Pancreas (tissue), 10 donors: ENCODE measurements around the gene COA6. TPM values are rescaled to one million over a fixed set of nuclear protein-coding genes. Genes with fewer than 3 reads are reported as not detected.
"Not testable (repeated sequence)": the region's sequence is repeated elsewhere in the genome, so short reads cannot be mapped to it uniquely, and the experiment has no call there.

ENCODE experiments used
- ATAC-seq, 4 donors: fragments of 200-7000 bp; cut with Tn5 transposase; one replicate each; pipeline versions ENCODE4 v1.8.0 to v1.9.1; 2020; ENCODE audit warnings: mild to moderate bottlenecking in 4 of 4, moderate library complexity in 4 of 4
- DNase-seq, 6 donors: peaks; one replicate each; pipeline ENCODE4 v3.0.0-alpha.2; 2020
- FAIRE-seq: peaks from 2 replicates; lab custom pipeline; 2012; peaks lifted over from hg19 to GRCh38; lab: Jason Lieb, UNC
- H3K27ac ChIP-seq, 4 donors: fragments of 200-600 bp; sonication (generic); 1 replicate in 3 of 4; 2 replicates in 1 of 4; pipeline versions ENCODE4 v1.5.0 to v1.8.0; 2020
- H3K27me3 ChIP-seq, 4 donors: fragments of 200-600 bp; one replicate each; pipeline ENCODE4 v1.8.0; 2021
- H3K36me3 ChIP-seq, 3 donors: fragments of 200-600 bp; sonication (generic) in 1 of 3; one replicate each; pipeline versions ENCODE4 v1.5.0 to v1.8.0; 2020 to 2021
- H3K4me1 ChIP-seq, 3 donors: fragments of 200-600 bp; one replicate each; pipeline ENCODE4 v1.8.0; 2021
- H3K4me3 ChIP-seq, 4 donors: fragments of 200-600 bp; sonication (generic) in 2 of 4; one replicate each; pipeline versions ENCODE4 v1.5.0 to v1.8.0; 2020 to 2021
- H3K9me3 ChIP-seq, 4 donors: fragments of 200-600 bp; one replicate each; pipeline ENCODE4 v1.8.0; 2021
- CTCF ChIP-seq, 4 donors: fragments of 200-600 bp; sonication (generic) in 3 of 4; IDR thresholded peaks; one replicate each; pipeline versions ENCODE4 v1.5.0 to v1.8.0; 2021; ENCODE audit warnings: antibody characterized with exemption in 4 of 4
- WGBS, 2 donors: extraction: QIAGEN DNeasy Blood & Tissue Kit; methylation state at CpG; one replicate each; pipeline ENCODE4 v1.1.7; 2013; 5-methylcytosine and 5-hydroxymethylcytosine counted together
- intact Hi-C, 3 donors: fragments of 100-400 bp; cut with DNase I; formaldehyde crosslinking; loops; one replicate each; pipeline versions ENCODE4 v1.11.1 to v1.14.2; 2022
- polyA plus RNA-seq, 2 donors: library from polyadenylated mRNA; stranded (reverse); fragments of 200-250 nt; gene quantifications; one replicate each; pipeline ENCODE4 v1.2.3, GENCODE V29; 2013
- total RNA-seq, 6 donors: library from RNA; stranded (reverse); fragmentation: NEBNext Ultra II Directional in 4 of 6; extraction: Animal tissue kit (Norgen Biotek cat#: 25700) in 4 of 6; gene quantifications; one replicate each; pipeline versions ENCODE4 v1.2.1 to v1.2.4, GENCODE V29; 2021 to 2023
- donor health status: healthy with polysubstance abuse.
- donor health status: DM: no; HTN: no; CAD: no; lungs with moderate emphysema.
- donor health status: DM: no; HTN: no; CAD: no.
- donor health status: control.
- donor health status: control.
- donor health status: Bipolar disorder and iron deficiency.
- donor health status: DM: yes; HTN: yes; CAD: no.
- donor health status: DM: no; HTN: no; CAD: no.
- donor health status: DM: no; HTN: no; CAD: no.
- donor health status: DM: yes; HTN: yes; CAD: no.

COA6 gene
- total and polyA plus RNA-seq, 8 donors = 6.4 to 23.6 (median 10.0) TPM

DNA sequence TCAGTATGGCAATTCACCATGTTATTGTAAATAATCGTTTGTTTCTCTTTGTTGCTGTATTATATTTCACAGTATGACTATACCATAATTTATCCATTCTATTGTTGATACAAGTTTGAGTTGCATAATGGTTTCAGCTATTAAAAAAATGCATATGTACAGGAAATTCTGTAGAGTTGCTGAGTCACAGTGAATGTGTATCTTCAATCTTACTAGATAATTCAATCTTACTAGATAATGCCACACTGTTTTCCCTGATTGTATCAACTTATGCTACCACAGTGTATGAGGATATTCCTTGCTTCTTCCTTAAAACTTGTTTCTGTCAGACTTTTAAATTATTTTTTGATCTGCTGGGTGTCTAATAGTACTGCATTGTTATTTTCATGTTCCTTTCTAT, 3.5 kb upstream of the COA6 start:
- Histone ChIP-seq H3K4me1 (peaks cover 10 to 19% (median 16%) of the 10 kb centered on the region in 3 donors), H3K4me3 (no peak overlapping the region), H3K27ac (no peak overlapping the region), H3K27me3 (no peaks in the 10 kb centered on the region), H3K9me3 (no peaks in the 10 kb centered on the region), H3K36me3 (no peaks in the 10 kb centered on the region)
- ATAC-seq = no peak
- no peak for TF ChIP-seq CTCF (IDR thresholded peaks at IDR 0.05)
- 56 to 67% methylated on average over 1 of the region's 1 CpG for WGBS, 2 donors
- FAIRE-seq = no peak
- no peak for DNase-seq
- intact Hi-C loops = no loop called here

GRCh38 chr1:234371414-234371813, 1.8 kb upstream of the COA6 start:
- Histone ChIP-seq H3K4me1 (peaks cover 10 to 19% (median 16%) of the 10 kb centered on the region in 3 donors), H3K36me3 (peaks cover 0 to 7% (median 0%) of the 10 kb centered on the region in 3 donors), H3K27me3 (no peaks in the 10 kb centered on the region), H3K27ac (no peak overlapping the region), H3K9me3 (no peaks in the 10 kb centered on the region), H3K4me3 (no peak overlapping the region)
- DNase-seq (no peak), FAIRE-seq (no peak), ATAC-seq (no peak)
- intact Hi-C loops = no loop called here
- TF ChIP-seq CTCF (IDR thresholded peaks at IDR 0.05) = no peak
- 21 to 27% methylated on average over 2 of the region's 2 CpGs for WGBS, 2 donors

- intact Hi-C loops = no loop called here
- WGBS, 2 donors = 26 to 40% methylated on average over 9 of the region's 9 CpGs
- Histone ChIP-seq H3K27ac (no peak overlapping the region), H3K9me3 (no peaks in the 10 kb centered on the region), H3K27me3 (no peaks in the 10 kb centered on the region), H3K36me3 (peaks cover 0 to 9% (median 0%) of the 10 kb centered on the region in 3 donors), H3K4me1 (peaks cover 10 to 19% (median 16%) of the 10 kb centered on the region in 3 donors), H3K4me3 (peak overlapping the region; percentile 42 to 89 (median 77))
- ATAC-seq (no peak), FAIRE-seq (no peak), DNase-seq (no peak)
- no peak for TF ChIP-seq CTCF (IDR thresholded peaks at IDR 0.05)
These were observed 1.1 kb upstream of the COA6 start for GRCh38 chr1:234372011-234372757.

DNA sequence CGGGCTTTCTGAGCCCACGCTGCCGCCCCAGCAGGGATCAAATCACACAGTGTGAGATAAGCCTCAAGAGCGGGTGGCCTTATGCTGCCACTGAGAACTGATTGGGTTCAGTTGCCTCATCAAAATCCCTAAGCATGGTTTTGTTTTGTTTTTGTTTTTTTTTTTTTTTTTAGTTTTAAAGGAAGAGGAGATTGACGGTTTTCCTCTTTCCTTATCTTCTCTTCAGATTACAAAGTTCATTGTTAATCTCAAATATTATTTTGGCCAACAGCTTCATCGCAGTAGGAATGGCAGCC, 651 bp downstream of the COA6 start:
- no peak for TF ChIP-seq CTCF (IDR thresholded peaks at IDR 0.05)
- intact Hi-C loops = no loop called here
- ATAC-seq (peak in 1 of 4 donors; percentile 30), FAIRE-seq (no peak), DNase-seq (no peak)
- Histone ChIP-seq H3K4me1 (peaks cover 10 to 19% (median 16%) of the 10 kb centered on the region in 3 donors), H3K9me3 (no peaks in the 10 kb centered on the region), H3K36me3 (peaks cover 0 to 9% (median 7%) of the 10 kb centered on the region in 3 donors), H3K27me3 (no peaks in the 10 kb centered on the region), H3K27ac (peak overlapping the region; percentile 70 to 97 (median 92)), H3K4me3 (peak overlapping the region; percentile 42 to 89 (median 77))
- WGBS, 2 donors = 2% methylated on average over 6 of the region's 6 CpGs

- Histone ChIP-seq H3K36me3 (peaks cover 0 to 9% (median 7%) of the 10 kb centered on the region in 3 donors), H3K27me3 (no peaks in the 10 kb centered on the region), H3K4me1 (peaks cover 10 to 19% (median 16%) of the 10 kb centered on the region in 3 donors), H3K4me3 (no peak overlapping the region), H3K9me3 (no peaks in the 10 kb centered on the region), H3K27ac (no peak overlapping the region)
- ATAC-seq (no peak), FAIRE-seq (no peak), DNase-seq (no peak)
- TF ChIP-seq CTCF (IDR thresholded peaks at IDR 0.05) = no peak
- intact Hi-C loops = no loop called here
- WGBS, 2 donors = 87 to 90% methylated on average over 7 of the region's 7 CpGs
These were observed 2.4 kb downstream of the COA6 start for GRCh38 chr1:234375672-234376071.

DNA sequence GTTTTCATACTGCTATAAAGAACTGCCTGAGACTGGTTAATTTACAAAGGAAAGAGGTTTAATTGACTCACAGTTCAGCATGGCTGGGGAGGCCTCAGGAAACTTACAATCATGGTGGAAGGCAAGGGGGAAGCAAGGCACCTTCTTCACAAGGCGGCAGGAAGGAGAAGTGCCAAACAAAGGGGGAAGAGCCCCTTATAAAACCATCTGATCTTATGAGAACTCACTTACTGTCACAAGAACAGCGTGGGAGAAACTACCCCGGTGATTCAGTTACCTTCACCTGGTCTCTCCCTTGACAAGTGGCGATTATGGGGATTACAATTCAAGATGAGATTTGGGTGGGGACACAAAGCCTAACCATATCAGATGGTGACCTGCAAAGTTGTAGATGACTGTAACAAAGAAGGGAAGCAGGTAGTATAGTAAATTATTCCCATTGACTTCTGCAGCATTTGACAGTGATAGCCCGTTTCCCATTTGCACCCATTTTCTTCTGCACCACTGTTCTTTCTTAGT, 6.4 kb downstream of the COA6 start:
- WGBS, 2 donors = 84 to 95% methylated on average over 5 of the region's 5 CpGs
- H3K27me3 ChIP-seq, ATAC-seq, H3K27ac ChIP-seq, intact Hi-C loops, FAIRE-seq, H3K9me3 ChIP-seq, H3K4me3 ChIP-seq, H3K4me1 ChIP-seq, DNase-seq, H3K36me3 ChIP-seq: not testable (repeated sequence)
